K562 (cell line): ENCODE results near the gene AQP6. TPM values are rescaled to one million over a fixed set of nuclear protein-coding genes. Genes with fewer than 3 reads are reported as not detected.

Experiments used
- ARID2 ChIP-seq: fragments of 450-650 bp; IDR thresholded peaks from 2 replicates; pipeline ENCODE4 v1.6.1; 2017; ENCODE audit warnings: antibody characterized with exemption, mild to moderate bottlenecking
- BRD4 ChIP-seq: fragments of 200-600 bp; sonication (generic); IDR thresholded peaks from 2 replicates; pipeline ENCODE4 v1.6.1; 2017; ENCODE audit warnings: inconsistent platforms
- CREB3 ChIP-seq: fragments of 450-650 bp; conservative IDR thresholded peaks from 2 replicates; pipeline ENCODE4 v1.6.1; 2016; ENCODE audit warnings: missing genetic modification characterization, low read depth, mild to moderate bottlenecking, missing compliant biosample characterization, moderate library complexity
- CTBP1 ChIP-seq: fragments of 450-650 bp; IDR thresholded peaks from 2 replicates; pipeline ENCODE4 v1.6.1; 2016; ENCODE audit warnings: borderline replicate concordance
- HEY1 ChIP-seq: fragments of 250-450 bp; sonication (Bioruptor Pico); IDR thresholded peaks from 2 replicates; pipeline ENCODE4 v1.5.0; 2020; ENCODE audit warnings: mild to moderate bottlenecking, moderate library complexity, borderline replicate concordance
- HINFP ChIP-seq: fragments of 450-650 bp; conservative IDR thresholded peaks from 2 replicates; pipeline ENCODE4 v1.6.1; 2016; ENCODE audit warnings: missing genetic modification characterization, low read depth, mild to moderate bottlenecking, control low read depth, missing compliant biosample characterization
- HNRNPK ChIP-seq: fragments of 200-400 bp; formaldehyde crosslinking; IDR thresholded peaks from one replicate; pipeline ENCODE4 v1.6.1; 2018; ENCODE audit warnings: mild to moderate bottlenecking, low read depth, low read length; ENCODE audit not compliant: poor library complexity, severe bottlenecking
- MXD1 ChIP-seq: fragments of 250-450 bp; sonication (Bioruptor Pico); IDR thresholded peaks from 2 replicates; pipeline ENCODE4 v1.8.0; 2021; ENCODE audit warnings: borderline replicate concordance, mild to moderate bottlenecking, moderate library complexity; ENCODE audit not compliant: poor library complexity, severe bottlenecking
- NCOA6 ChIP-seq: fragments of 450-650 bp; IDR thresholded peaks from 2 replicates; pipeline ENCODE4 v1.6.1; 2017; ENCODE audit warnings: mild to moderate bottlenecking
- PURB ChIP-seq: sonication (generic); formaldehyde crosslinking; IDR thresholded peaks from 2 replicates; pipeline ENCODE4 v1.9.0; 2021; ENCODE audit warnings: low read depth, mild to moderate bottlenecking, missing genetic modification reagents
- RNF219 ChIP-seq: fragments of 250-450 bp; sonication (Bioruptor Pico); IDR thresholded peaks from 2 replicates; pipeline ENCODE4 v1.5.0; 2022; ENCODE audit warnings: mild to moderate bottlenecking
- SMARCB1 ChIP-seq: IDR thresholded peaks from 2 replicates; pipeline ENCODE4 v1.6.1; 2011; ENCODE audit warnings: improper control_type of control experiment, low read depth; ENCODE audit not compliant: insufficient read length
- STAT5B ChIP-seq: fragments of 250-450 bp; sonication (Bioruptor Pico); IDR thresholded peaks from 2 replicates; pipeline ENCODE4 v1.8.0; 2021; ENCODE audit warnings: mild to moderate bottlenecking, inconsistent platforms
- TCF3 ChIP-seq: sonication (generic); formaldehyde crosslinking; IDR thresholded peaks from 2 replicates; pipeline ENCODE4 v1.4.0; 2020; ENCODE audit warnings: mild to moderate bottlenecking, missing genetic modification reagents
- THRB ChIP-seq: fragments of 450-650 bp; formaldehyde crosslinking; conservative IDR thresholded peaks from 2 replicates; pipeline ENCODE4 v1.4.0; 2022; ENCODE audit warnings: mild to moderate bottlenecking, missing genetic modification characterization
- ZBTB5 ChIP-seq: fragments of 450-650 bp; IDR thresholded peaks from 2 replicates; pipeline ENCODE4 v1.6.1; 2017; ENCODE audit warnings: antibody characterized with exemption
- ZNF408 ChIP-seq: fragments of 250-450 bp; sonication (Bioruptor Pico); IDR thresholded peaks from 2 replicates; pipeline ENCODE4 v1.4.0; 2020; ENCODE audit warnings: low read depth, mild to moderate bottlenecking, moderate library complexity
- ZZZ3 ChIP-seq: fragments of 450-650 bp; IDR thresholded peaks from 2 replicates; pipeline ENCODE4 v1.6.1; 2016; ENCODE audit warnings: antibody characterized with exemption, mild to moderate bottlenecking, moderate library complexity
- polyA plus RNA-seq, 8 experiments: library from polyadenylated mRNA; depleted of rRNA in 4 of 8; stranded (reverse) in 5 of 8; unstranded in 3 of 8; fragments of >200 nt; fragmentation: Nextera tagmentation in 2 of 8; fragmentation: Illumina TruSeq in 1 of 8; extraction: Ambion mirVana in 2 of 8; extraction: Trizol in 1 of 8; gene quantifications; 2 replicates each; pipeline versions ENCODE4 v1.2.1 to v1.2.3, GENCODE V29; 2011 to 2014; ENCODE audit warnings: inconsistent platforms in 1 of 8, missing spikeins in 1 of 8
- total RNA-seq, 7 experiments: library from RNA; depleted of rRNA in 6 of 7; stranded (reverse); fragments of >200 nt in 6 of 7; fragmentation: Illumina TruSeq in 2 of 7; extraction: Trizol in 2 of 7; gene quantifications; 2 replicates each; pipeline versions ENCODE4 v1.2.1 to v1.2.3, GENCODE V29; 2011 to 2021; ENCODE audit warnings: low replicate concordance in 1 of 7

Gene AQP6
- total and polyA plus RNA-seq, 9 of the 15 experiments (the other 6 are each of a cell fraction or from before 2014, with no cell fraction given): 0.05 to 0.12 TPM; not detected in 7

GRCh38 chr12:49945394-49946080, 27.2 kb upstream of the AQP6 start (continued):
- no peak for TF ChIP-seq THRB
- TF ChIP-seq MXD1: no peak
- TF ChIP-seq TCF3 (CRISPR knock-in tag): no peak
- TF ChIP-seq ZZZ3: no peak
- TF ChIP-seq ZNF408 (CRISPR knock-in tag): no peak
- TF ChIP-seq STAT5B (CRISPR knock-in tag): no peak
- peak; percentile 87; the same call in 1 of the 2 replicates for TF ChIP-seq CTBP1
- no peak for TF ChIP-seq RNF219 (CRISPR knock-in tag)
- no peak for TF ChIP-seq BRD4
- no peak for TF ChIP-seq HEY1 (CRISPR knock-in tag)
- TF ChIP-seq CREB3: no peak
- no peak for TF ChIP-seq SMARCB1
- no peak for TF ChIP-seq HNRNPK
- TF ChIP-seq ARID2: no peak
- no peak for TF ChIP-seq HINFP (tag)
- TF ChIP-seq ZBTB5: no peak
- no peak for TF ChIP-seq NCOA6
- TF ChIP-seq PURB (CRISPR knock-in tag): no peak
